ENCODE results near the gene SNAP25. TPM values are rescaled to one million over a fixed set of nuclear protein-coding genes. Genes with fewer than 3 reads are reported as not detected.

The SNAP25 gene
- total and polyA plus RNA-seq, 10 donors: 0.04 to 0.80 (median 0.12) TPM; not detected in 6

- Histone ChIP-seq H3K9me3 (no peaks in the 10 kb centered on the region), H3K36me3 (no peaks in the 10 kb centered on the region), H3K4me1 (no peaks in the 10 kb centered on the region), H3K27me3 (replicated peaks in 1 of 7) (peaks cover 0 to 12% (median 0%) of the 10 kb centered on the region in 7 donors), H3K27ac (no peak overlapping the region), H3K4me3 (no peak overlapping the region)
- TF ChIP-seq POLR2AphosphoS5 (IDR thresholded peaks at IDR 0.05) (no peak), POLR2A (IDR thresholded peaks at IDR 0.05) (no peak), CTCF (IDR thresholded peaks at IDR 0.05 in 8 of 11, conservative IDR thresholded peaks at IDR 0.05 in 3 of 11) (no peak)
- 82 to 92% (median 86%) methylated on average over 8 of the region's 8 CpGs for WGBS, 5 donors
- DNase-seq: no peak
- intact Hi-C loops (cut with DNase I; ENCODE audit: low total_unique reads): no loop called here
Measured at GRCh38 chr20:10324198-10324847, 105.7 kb downstream of the SNAP25 start.

DNA sequence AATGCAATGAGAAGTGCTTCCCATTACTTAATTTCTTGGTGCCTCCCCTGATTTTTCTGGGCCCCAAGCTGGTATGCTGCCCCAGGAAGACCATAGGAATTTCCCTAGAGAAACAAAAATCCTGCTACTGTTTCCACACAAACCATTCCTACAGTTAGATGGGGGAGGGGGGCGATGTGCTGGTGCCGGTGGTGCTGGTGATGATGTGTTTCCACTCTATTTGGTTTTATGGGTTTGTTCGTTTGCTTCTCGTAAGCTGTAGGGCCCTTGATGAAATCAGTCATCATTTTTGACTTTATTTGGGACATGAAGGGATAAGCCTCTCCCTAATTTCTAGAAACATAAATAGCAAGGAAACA, 110.2 kb downstream of the SNAP25 start:
- Histone ChIP-seq H3K36me3 (no peaks in the 10 kb centered on the region), H3K4me3 (peak overlapping the region in 1 of 8 donors; percentile 33), H3K27me3 (replicated peaks in 1 of 7) (no peaks in the 10 kb centered on the region), H3K27ac (peak overlapping the region in 3 of 8 donors; percentile 7 to 28 (median 17)), H3K4me1 (no peaks in the 10 kb centered on the region), H3K9me3 (no peaks in the 10 kb centered on the region)
- TF ChIP-seq POLR2AphosphoS5 (IDR thresholded peaks at IDR 0.05): no peak
- TF ChIP-seq CTCF (IDR thresholded peaks at IDR 0.05 in 8 of 11, conservative IDR thresholded peaks at IDR 0.05 in 3 of 11): no peak
- no peak for TF ChIP-seq POLR2A (IDR thresholded peaks at IDR 0.05)
- intact Hi-C loops (cut with DNase I; ENCODE audit: low total_unique reads): no loop called here
- no peak for DNase-seq
- WGBS, 5 donors: 78 to 93% (median 91%) methylated on average over 4 of the region's 4 CpGs

- intact Hi-C loops (cut with DNase I; ENCODE audit: low total_unique reads): no loop called here
- Histone ChIP-seq H3K4me1 (no peaks in the 10 kb centered on the region), H3K9me3 (no peaks in the 10 kb centered on the region), H3K36me3 (no peaks in the 10 kb centered on the region), H3K27me3 (replicated peaks in 1 of 7) (no peaks in the 10 kb centered on the region), H3K27ac (peak overlapping the region in 1 of 8 donors; percentile 17), H3K4me3 (no peak overlapping the region)
- TF ChIP-seq CTCF (IDR thresholded peaks at IDR 0.05 in 8 of 11, conservative IDR thresholded peaks at IDR 0.05 in 3 of 11) (no peak), POLR2AphosphoS5 (IDR thresholded peaks at IDR 0.05) (no peak), POLR2A (IDR thresholded peaks at IDR 0.05) (no peak)
- 83 to 91% (median 87%) methylated on average over 4 of the region's 4 CpGs for WGBS, 5 donors
- DNase-seq: no peak
Measured at GRCh38 chr20:10329387-10330005, 110.9 kb downstream of the SNAP25 start.

GRCh38 chr20:10330071-10330470, 111.4 kb downstream of the SNAP25 start:
- Histone ChIP-seq H3K27me3 (replicated peaks in 1 of 7) (no peaks in the 10 kb centered on the region), H3K36me3 (no peaks in the 10 kb centered on the region), H3K4me3 (no peak overlapping the region), H3K27ac (no peak overlapping the region), H3K9me3 (no peaks in the 10 kb centered on the region), H3K4me1 (no peaks in the 10 kb centered on the region)
- intact Hi-C loops (cut with DNase I; ENCODE audit: low total_unique reads): no loop called here
- 74 to 84% (median 80%) methylated on average over 4 of the region's 4 CpGs for WGBS, 5 donors
- TF ChIP-seq POLR2AphosphoS5 (IDR thresholded peaks at IDR 0.05) (no peak), CTCF (IDR thresholded peaks at IDR 0.05 in 8 of 11, conservative IDR thresholded peaks at IDR 0.05 in 3 of 11) (no peak), POLR2A (IDR thresholded peaks at IDR 0.05) (no peak)
- DNase-seq: no peak
